Heart right ventricle (tissue), 16 donors: ENCODE measurements around the gene PRUNE1. TPM values are rescaled to one million over a fixed set of nuclear protein-coding genes. Genes with fewer than 3 reads are reported as not detected.

ENCODE experiments used
- ATAC-seq, 8 donors: fragments of 200-7000 bp; cut with Tn5 transposase; one replicate each; pipeline ENCODE4 v1.9.1; 2020; ENCODE audit warnings: mild to moderate bottlenecking in 8 of 8, moderate library complexity in 8 of 8, moderate number of reproducible peaks in 1 of 8
- DNase-seq, 2 donors: peaks; one replicate each; pipeline ENCODE4 v3.0.0-alpha.2; 2020
- H3K27ac ChIP-seq, 10 donors: fragments of 200-600 bp; sonication (generic) in 2 of 10; one replicate each; pipeline versions ENCODE4 v1.5.0 to v1.8.0; 2020 to 2022; ENCODE audit warnings: mild to moderate bottlenecking in 3 of 10
- H3K27me3 ChIP-seq, 7 donors: fragments of 200-600 bp; one replicate each; pipeline ENCODE4 v1.8.0; 2021 to 2022; ENCODE audit warnings: mild to moderate bottlenecking in 2 of 7
- H3K36me3 ChIP-seq, 9 donors: fragments of 200-600 bp; sonication (generic) in 1 of 9; one replicate each; pipeline versions ENCODE4 v1.5.0 to v1.8.0; 2020 to 2022; ENCODE audit warnings: mild to moderate bottlenecking in 2 of 9
- H3K4me1 ChIP-seq, 9 donors: fragments of 200-600 bp; sonication (generic) in 1 of 9; one replicate each; pipeline versions ENCODE4 v1.5.0 to v1.8.0; 2020 to 2022; ENCODE audit warnings: mild to moderate bottlenecking in 4 of 9
- H3K4me3 ChIP-seq, 10 donors: fragments of 200-600 bp; sonication (generic) in 2 of 10; one replicate each; pipeline versions ENCODE4 v1.5.0 to v1.8.0; 2020 to 2022; ENCODE audit warnings: mild to moderate bottlenecking in 7 of 10, moderate library complexity in 2 of 10
- H3K9me3 ChIP-seq, 11 donors: fragments of 200-600 bp in 10 of 11; sonication (generic) in 2 of 11; one replicate each; pipeline versions ENCODE4 v1.5.0 to v1.8.0; 2013 to 2022; ENCODE audit warnings: mild to moderate bottlenecking in 2 of 11, control low read depth in 1 of 11, moderate library complexity in 1 of 11
- WGBS, 2 donors: extraction: QIAGEN DNeasy Blood & Tissue Kit; methylation state at CpG; one replicate each; pipeline ENCODE4 v1.1.7; 2013; ENCODE audit warnings: inconsistent platforms in 1 of 2; 5-methylcytosine and 5-hydroxymethylcytosine counted together
- intact Hi-C, 10 donors: fragments of 100-400 bp; cut with DNase I; formaldehyde crosslinking; loops; one replicate each; pipeline versions ENCODE4 v1.11.1 to v1.14.2; 2022
- polyA plus RNA-seq, 2 donors: library from polyadenylated mRNA; stranded (reverse); fragments of 200-250 nt; gene quantifications; one replicate each; pipeline ENCODE4 v1.2.3, GENCODE V29; 2013
- total RNA-seq, 10 donors: library from RNA; stranded (reverse); fragmentation: NEBNext Ultra II Directional in 3 of 10; extraction: Animal tissue kit (Norgen Biotek cat#: 25700) in 3 of 10; gene quantifications; one replicate each; pipeline versions ENCODE4 v1.2.1 to v1.2.4, GENCODE V29; 2021 to 2023
- TF ChIP-seq, protein P1 (sequence below), 9 donors: fragments of 200-600 bp; sonication (generic) in 2 of 9; IDR thresholded peaks; one replicate each; pipeline versions ENCODE4 v1.5.0 to v1.8.0; 2021 to 2022; ENCODE audit warnings: antibody characterized with exemption in 9 of 9, mild to moderate bottlenecking in 5 of 9, moderate library complexity in 1 of 9
- donor health status: Arrhythmogenic right ventricular cardiomyopathy.
- donor health status: ischemic (EF 13 %, LVEDD 7.1; RV severe dilation, severe dysfunction).
- donor health status: healthy with polysubstance abuse.
- donor health status: DM: no; HTN: yes; CAD: no.
- donor health status: DM: no; HTN: no; CAD: no.
- donor health status: ischemic (EF 25% LVEDD 6.9; RV normal size, moderate dysfunction).
- donor health status: ischemic (EF 25% LVEDD 5.7; RV mildly dilated, moderate dysfunction).
- donor health status: healthy.
- donor health status: DM: yes; HTN: yes; CAD: no.
- donor health status: Ischemic cardiomyopathy.
- donor health status: ischemic (EF 35%, LVEDD 5.7; RV mildly dilated, moderate dysfunction).
- donor health status: nonischemic (EF 11% LVEDD 7.7; RV severe dilation, severe dysfunction).
- donor health status: DM: yes; HTN: yes; CAD: no.
- donor health status: PGD.
- donor health status: ischemic (EF 29% LVEDD 5.4; RV normal size, mild dysfunction).
- donor health status: nonischemic (EF 23%, LVEDD 6.1; RV moderate dilation, normal function).

Gene PRUNE1
- total and polyA plus RNA-seq, 12 donors: 11.5 to 50.1 (median 43.9) TPM

DNA sequence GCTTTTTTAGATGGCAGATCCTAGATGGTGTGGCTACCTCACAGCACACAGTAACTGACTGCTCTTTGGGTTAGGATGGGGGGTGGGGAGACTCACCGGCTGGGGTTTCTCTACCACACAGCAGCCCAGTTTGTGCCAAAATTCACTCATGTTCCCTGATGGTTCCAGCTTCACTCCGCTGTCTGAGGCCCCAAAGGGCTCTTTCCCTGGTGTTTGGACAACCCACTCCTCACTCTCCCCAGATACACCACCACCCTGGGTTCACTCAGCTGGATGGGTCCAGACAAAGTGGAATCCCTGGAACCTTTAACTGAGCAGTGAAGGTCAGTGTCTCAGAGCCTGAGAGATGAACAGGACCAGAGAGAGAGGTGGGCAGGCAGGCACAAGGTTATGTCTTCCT, 47.3 kb downstream of the PRUNE1 start:
- TF ChIP-seq, protein P1, sequence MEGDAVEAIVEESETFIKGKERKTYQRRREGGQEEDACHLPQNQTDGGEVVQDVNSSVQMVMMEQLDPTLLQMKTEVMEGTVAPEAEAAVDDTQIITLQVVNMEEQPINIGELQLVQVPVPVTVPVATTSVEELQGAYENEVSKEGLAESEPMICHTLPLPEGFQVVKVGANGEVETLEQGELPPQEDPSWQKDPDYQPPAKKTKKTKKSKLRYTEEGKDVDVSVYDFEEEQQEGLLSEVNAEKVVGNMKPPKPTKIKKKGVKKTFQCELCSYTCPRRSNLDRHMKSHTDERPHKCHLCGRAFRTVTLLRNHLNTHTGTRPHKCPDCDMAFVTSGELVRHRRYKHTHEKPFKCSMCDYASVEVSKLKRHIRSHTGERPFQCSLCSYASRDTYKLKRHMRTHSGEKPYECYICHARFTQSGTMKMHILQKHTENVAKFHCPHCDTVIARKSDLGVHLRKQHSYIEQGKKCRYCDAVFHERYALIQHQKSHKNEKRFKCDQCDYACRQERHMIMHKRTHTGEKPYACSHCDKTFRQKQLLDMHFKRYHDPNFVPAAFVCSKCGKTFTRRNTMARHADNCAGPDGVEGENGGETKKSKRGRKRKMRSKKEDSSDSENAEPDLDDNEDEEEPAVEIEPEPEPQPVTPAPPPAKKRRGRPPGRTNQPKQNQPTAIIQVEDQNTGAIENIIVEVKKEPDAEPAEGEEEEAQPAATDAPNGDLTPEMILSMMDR (IDR thresholded peaks at IDR 0.05): no peak
- H3K27ac ChIP-seq: peak overlapping the region in 7 of 10 donors; percentile 4 to 100 (median 53)
- H3K4me3 ChIP-seq: peak overlapping the region in 1 of 10 donors; percentile 81
- peaks cover 0 to 69% (median 39%) of the 10 kb centered on the region in 9 donors for H3K36me3 ChIP-seq
- ATAC-seq (no peak), DNase-seq (no peak)
- peaks cover 16 to 55% (median 44%) of the 10 kb centered on the region in 9 donors for H3K4me1 ChIP-seq
- WGBS, 2 donors: 41 to 44% methylated on average over 2 of the region's 2 CpGs
- intact Hi-C loops: loop anchor here in 2 of 10 donors (5.0 to 10.0 kb wide), 2 partner anchors 33 to 51 kb away; partner anchors contain the start of genes MINDY1 (in 1 of the 2) and PRUNE1 (in 1 of the 2)
- no peaks in the 10 kb centered on the region for H3K9me3 ChIP-seq
- no peaks in the 10 kb centered on the region for H3K27me3 ChIP-seq

DNA sequence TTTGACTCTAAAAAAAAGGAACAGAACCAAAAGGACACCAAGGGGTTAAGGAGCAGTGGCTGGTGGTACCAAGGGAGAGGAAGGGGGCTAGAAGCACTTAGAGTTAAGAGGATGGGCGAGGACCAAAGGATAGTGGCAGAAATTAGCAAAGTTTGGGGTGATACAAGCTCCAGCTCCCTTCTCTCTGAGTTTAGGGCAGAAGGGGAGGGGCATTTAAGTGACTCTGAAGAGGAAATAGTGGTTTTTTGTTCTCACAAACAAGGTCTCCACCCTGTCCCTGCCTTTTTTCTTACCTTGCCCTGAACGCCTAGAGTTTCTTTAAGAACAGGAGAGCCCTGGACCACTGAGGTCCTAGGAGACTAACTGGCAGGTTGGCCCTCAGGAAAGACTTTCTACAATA, 47.9 kb downstream of the PRUNE1 start:
- ATAC-seq (no peak), DNase-seq (no peak)
- Histone ChIP-seq H3K27me3 (no peaks in the 10 kb centered on the region), H3K9me3 (no peaks in the 10 kb centered on the region), H3K4me3 (peak overlapping the region in 3 of 10 donors; percentile 81 to 91 (median 88)), H3K4me1 (peaks cover 16 to 58% (median 41%) of the 10 kb centered on the region in 9 donors), H3K36me3 (peaks cover 0 to 63% (median 39%) of the 10 kb centered on the region in 9 donors), H3K27ac (peak overlapping the region in 8 of 10 donors; percentile 14 to 100 (median 96))
- WGBS, 2 donors: 51 to 67% methylated on average over 2 of the region's 2 CpGs
- TF ChIP-seq, protein P1 (IDR thresholded peaks at IDR 0.05): no peak
- intact Hi-C loops: loop anchor here in 2 of 10 donors (5.0 to 10.0 kb wide), 2 partner anchors 34 to 51 kb away; partner anchors contain the start of genes MINDY1 (in 1 of the 2) and PRUNE1 (in 1 of the 2)

DNA sequence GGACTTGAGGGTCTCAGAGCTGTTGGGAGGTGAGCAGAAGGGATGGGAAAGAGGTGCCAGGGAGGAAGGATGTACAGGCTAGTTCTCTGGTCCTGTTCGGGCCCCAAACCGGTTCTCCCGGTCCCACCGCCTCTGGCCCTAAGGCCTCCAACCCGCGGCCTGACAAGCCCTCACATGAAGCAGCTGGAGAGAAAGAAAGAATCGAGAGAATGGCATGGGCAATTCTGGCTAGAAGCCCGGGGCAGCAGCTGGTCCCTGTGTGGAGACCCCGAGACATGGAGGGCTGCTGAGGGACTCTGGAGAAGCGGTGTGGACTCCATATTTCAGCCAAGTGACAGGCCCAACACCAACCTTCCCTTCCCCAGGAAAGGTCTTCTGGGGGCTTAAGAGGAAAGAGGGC, 50.4 kb downstream of the PRUNE1 start:
- peak in 5 of 8 donors; percentile 0 to 2 (median 2) for ATAC-seq
- Histone ChIP-seq H3K27ac (peak overlapping the region; percentile 80 to 100 (median 97)), H3K27me3 (no peaks in the 10 kb centered on the region), H3K4me3 (peak overlapping the region; percentile 47 to 93 (median 79)), H3K36me3 (peaks cover 0 to 38% (median 17%) of the 10 kb centered on the region in 9 donors), H3K4me1 (peaks cover 16 to 67% (median 39%) of the 10 kb centered on the region in 9 donors), H3K9me3 (no peaks in the 10 kb centered on the region)
- 0 to 1% methylated on average over 10 of the region's 10 CpGs for WGBS, 2 donors
- peak in 1 of 2 donors; percentile 21 for DNase-seq
- TF ChIP-seq, protein P1 (IDR thresholded peaks at IDR 0.05): no peak
- intact Hi-C loops: loop anchor here in 2 of 10 donors (5.0 to 10.0 kb wide), 2 partner anchors 36 to 54 kb away; partner anchors contain the start of genes MINDY1 (in 1 of the 2) and PRUNE1 (in 1 of the 2)

DNA sequence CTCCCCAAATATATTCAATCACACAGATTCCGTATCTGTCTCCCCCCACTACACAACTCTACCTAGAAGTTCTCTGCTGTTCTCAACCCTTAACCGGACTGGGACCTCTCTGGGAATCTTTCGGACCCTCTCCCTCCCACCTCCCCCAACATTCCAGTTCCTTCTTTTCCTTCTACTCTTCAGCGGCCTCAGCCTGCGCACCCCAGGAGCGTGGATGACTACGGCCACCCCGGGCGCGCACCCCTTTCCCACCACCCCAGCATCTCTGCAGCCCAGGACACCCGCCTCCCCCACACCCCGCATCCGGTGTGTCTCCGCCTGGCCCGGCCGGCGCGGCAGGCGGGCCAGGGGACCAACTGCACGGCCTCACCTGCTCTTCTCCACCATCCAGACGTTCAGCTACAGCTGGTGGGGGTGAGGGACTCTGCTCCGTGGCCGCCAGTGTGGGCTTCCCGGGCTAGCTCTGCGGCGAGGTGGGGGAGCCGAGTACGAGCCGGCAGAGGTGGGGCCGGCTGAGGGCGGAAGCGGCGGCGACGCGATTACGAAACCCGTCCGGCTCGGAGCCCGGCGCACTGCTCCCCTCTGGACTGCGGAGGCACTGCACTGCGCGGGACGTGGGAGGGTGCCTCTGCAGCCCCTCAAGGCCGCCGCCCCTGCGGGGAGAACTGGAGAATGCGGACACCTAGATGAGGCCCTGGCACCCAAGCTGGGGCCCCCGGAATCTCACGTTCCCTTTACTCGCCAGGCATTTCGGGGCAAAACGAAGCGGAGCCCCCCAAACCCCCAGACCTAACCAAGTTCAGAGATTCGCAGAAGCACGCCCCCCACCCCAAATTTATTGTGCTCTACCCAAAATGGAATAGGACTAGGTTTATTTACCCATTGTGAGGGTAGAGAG, 51.1 kb downstream of the PRUNE1 start, which contains the start of gene CDC42SE1:
Gene CDC42SE1, minus strand, starts transcription at position 514 of the 898 bp plus-strand sequence. CDS start 3,892 bp downstream, outside the sequence.
- peak within 1 kb of the TSS; percentile 80 to 100 (median 97) for H3K27ac ChIP-seq
- peaks cover 16 to 67% (median 39%) of the 10 kb centered on the region in 9 donors for H3K4me1 ChIP-seq
- intact Hi-C loops: loop anchor here in 3 of 10 donors (1.0 to 10.0 kb wide), 4 partner anchors 11 to 55 kb away; partner anchors contain the start of genes MINDY1 (in 2 of the 3), PRUNE1 (in 2 of the 3) and GABPB2 (in 1 of the 3)
- H3K36me3 ChIP-seq: peaks cover 0 to 31% (median 13%) of the 10 kb centered on the region in 9 donors
- WGBS, 2 donors: 1% methylated on average over 58 of the region's 58 CpGs
- TF ChIP-seq, protein P1 (IDR thresholded peaks at IDR 0.05): peak; percentile 63 to 95 (median 89)
- no peaks in the 10 kb centered on the region for H3K9me3 ChIP-seq
- DNase-seq (peak; percentile 84 to 87), ATAC-seq (peak; percentile 93 to 96 (median 94))
- no peaks in the 10 kb centered on the region for H3K27me3 ChIP-seq
- peak within 1 kb of the TSS; percentile 47 to 93 (median 79) for H3K4me3 ChIP-seq
